Stimulated activated CD4-positive, alpha-beta T cell treated with anti-CD3 and anti-CD28 coated beads, Interleukin-1b, Interleukin-23, amount 100 ng/mL, for 1 hour (primary cell): Measurements from ENCODE around the gene LRRN2.

Experiments used
- DNase-seq, 2 donors: peaks; one replicate each; pipeline ENCODE4 v3.0.0-alpha.2; 2020; ENCODE audit warnings: low read depth in 2 of 2

Gene LRRN2

DNA sequence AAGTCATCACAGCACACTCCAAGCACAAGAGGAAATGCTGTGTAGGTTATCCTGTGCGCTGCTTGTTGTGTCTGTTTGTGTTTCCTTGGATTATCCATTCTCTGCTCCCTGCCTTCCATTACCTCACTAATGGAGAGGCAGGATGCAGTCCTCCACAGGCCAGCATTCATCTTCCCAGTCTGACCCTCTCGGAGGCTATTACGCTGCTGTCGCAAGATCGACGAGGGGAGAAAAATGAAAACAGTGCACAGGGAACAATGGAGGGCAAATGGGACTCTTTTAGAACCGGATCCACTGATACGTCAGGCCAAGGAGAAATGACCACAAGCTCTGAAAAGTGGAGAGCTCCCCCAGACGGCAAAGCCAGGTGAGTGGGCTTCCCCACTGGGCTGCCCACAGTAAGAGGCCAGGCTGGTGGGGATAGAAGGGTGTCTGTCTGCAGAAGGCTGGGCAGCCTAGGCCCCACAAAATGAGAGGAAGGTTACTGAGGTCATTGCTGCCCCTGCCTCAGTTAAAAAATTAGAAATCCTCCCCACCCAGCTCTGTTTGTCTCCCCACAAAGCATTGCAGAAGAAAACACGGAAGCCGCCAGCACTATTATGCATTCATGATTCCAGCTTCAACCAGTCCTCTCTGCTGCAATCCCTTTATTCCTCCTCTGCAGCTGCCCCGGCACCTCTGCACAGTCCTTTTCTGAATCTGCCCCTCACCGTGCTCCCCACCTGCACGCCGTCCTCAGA, 21.7 kb downstream of the LRRN2 start:
- no peak for DNase-seq

DNA sequence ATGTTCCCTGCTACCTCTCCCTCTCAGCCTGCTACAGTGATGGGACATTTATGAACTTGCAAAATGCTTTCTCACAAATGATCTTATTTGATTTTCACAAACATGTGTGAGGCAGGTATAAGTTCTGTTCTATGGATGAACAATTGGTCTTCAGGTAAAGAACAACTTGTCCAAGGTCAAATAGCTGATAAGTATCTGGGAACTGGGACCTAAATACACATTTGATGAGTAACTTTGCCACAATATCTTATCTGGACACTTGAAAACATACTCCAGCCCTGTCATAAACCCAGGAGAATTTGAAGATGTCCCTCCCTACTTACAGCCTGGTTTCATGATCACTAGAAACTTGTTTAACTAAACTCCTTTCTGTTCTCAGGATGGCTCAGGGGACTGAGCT, 23.0 kb downstream of the LRRN2 start:
- DNase-seq: no peak

DNA sequence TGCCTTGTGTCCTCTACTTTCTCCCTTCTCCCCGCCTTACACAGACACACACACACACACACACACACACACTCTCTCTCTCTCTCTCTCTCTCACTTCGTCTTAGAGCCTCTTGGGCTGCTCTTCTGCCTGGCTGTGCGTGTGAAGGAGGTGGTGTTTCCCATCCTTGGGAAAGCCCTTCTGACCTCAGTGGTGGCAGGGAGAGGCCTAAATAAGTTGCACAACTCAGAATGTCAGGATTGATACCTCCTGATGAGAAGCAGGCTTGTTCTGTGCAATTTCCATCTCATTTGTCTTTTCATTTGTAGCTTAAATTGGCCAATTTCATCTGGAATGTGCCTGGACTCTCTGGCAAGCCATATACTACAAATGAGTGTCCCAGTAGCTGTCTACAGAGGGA, 25.0 kb downstream of the LRRN2 start:
- no peak for DNase-seq

DNA sequence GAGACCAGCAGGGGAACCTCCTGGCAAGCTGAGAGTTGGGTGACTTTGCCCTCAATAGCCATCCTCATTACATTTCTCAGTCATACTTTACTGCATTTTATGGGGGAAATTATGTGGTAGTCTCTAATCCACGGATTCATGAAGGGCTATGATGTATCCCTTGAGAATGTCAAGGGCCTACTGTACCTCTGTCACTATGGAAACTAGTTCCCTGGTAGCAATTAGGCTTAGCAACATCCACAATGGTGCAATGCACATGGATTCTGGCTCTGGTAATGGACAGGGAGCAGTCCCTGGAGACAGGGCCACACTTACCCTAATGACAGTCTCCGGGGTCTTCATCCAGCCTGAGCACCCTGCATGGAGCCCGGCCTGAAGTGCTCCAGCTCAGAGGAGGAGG, 26.5 kb downstream of the LRRN2 start:
- no peak for DNase-seq

DNA sequence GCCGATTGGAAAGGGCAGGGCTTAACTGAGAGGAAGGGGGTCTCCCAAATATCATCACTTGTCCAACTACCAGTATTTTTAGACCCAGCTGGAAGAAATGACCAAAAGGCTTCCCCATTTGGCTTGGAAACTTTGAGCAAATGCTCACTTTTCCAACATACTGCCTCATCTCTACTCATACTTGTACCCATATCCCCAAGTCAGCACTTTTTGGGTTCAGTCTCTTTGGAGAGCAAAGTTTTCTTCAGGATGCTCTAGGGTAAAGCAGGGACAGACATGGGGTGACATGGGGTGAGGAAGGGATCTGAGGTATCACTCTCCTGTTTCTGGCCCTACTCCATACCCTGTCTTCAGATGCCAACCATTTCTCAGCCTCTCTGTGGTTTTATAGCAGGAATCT, 27.2 kb downstream of the LRRN2 start:
- DNase-seq: no peak

DNA sequence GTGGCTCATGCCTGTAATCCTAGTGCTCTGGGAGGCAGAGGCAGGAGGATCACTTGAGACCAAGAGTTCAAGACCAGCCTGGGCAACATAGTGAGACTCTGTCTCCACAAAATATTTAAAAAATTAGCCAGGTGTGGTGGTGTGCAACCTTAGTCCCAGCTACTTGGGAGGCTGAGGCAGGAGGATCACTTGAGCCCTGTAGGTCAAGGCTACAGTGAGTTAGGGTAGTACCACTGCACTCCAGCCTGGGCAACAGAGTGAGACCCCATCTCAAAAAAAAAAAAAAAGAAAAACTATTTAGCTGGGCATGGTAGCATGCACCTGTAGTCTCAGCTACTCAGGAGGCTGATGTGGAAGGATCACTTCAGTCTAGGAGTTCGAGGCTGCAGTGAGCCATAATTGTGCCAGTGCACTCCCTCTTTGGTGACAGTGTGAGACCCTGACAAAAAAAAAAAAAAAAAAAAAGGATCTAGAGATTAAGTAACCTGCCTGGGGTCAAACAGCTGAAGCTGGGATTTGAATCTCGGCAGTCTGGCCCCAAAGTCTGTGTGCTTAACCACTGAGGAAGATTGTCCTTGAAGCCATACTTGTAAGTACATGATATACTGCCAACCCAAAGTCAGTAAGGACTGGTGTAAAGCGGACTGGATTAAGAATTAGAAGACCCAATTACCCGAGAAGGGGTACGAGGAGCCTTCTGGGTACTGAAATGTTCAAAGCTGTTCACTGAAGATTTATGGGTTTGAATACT, 31.8 kb downstream of the LRRN2 start:
- no peak for DNase-seq

DNA sequence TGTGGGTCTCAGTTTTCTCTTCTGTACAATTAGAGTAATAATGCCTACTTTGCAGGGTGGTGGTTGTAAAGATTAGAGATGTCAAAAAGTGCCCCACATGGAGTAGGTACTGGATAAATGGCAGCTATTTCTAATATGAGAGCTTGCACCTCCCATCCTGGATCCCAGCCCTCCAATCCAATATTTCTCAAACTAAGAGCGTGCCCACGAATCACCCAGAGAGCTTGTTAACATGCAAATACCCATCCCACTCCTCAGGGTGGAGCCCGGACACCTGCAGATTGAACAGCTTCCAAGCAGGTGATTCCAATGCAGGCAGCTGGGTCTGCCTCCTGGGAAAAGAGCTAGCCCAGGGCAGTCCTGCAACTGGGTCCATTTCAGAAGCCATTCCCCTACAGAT, 33.0 kb downstream of the LRRN2 start:
- no peak for DNase-seq

DNA sequence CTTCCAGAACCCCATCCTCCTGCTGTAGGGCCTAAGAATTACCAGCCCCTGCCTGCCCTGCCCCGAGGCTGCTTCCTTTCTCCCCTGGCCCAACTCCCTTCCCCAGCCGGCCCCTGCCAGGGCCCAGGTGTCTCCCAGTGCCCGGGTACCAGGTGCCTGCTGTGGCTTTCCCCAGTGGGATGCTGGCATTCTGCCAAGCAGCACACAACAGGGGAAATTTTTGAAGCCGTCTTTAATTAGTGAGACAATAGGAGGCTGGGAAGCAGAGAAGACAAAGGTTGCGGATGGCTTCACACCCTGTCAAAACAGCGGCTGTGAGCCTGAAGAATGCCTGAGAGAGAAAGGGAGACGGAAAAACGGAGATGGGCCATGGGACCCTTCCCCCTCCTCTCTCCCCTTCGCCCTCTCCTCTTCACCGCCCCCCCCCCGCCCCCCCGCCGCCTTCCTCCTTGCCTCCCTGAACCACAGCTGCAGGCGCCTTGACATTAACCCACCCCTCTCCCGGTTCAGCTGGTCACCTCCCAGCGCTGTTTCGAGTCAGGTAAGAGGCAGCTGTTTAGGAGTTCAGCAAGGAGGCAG, 33.6 kb downstream of the LRRN2 start:
- no peak for DNase-seq

DNA sequence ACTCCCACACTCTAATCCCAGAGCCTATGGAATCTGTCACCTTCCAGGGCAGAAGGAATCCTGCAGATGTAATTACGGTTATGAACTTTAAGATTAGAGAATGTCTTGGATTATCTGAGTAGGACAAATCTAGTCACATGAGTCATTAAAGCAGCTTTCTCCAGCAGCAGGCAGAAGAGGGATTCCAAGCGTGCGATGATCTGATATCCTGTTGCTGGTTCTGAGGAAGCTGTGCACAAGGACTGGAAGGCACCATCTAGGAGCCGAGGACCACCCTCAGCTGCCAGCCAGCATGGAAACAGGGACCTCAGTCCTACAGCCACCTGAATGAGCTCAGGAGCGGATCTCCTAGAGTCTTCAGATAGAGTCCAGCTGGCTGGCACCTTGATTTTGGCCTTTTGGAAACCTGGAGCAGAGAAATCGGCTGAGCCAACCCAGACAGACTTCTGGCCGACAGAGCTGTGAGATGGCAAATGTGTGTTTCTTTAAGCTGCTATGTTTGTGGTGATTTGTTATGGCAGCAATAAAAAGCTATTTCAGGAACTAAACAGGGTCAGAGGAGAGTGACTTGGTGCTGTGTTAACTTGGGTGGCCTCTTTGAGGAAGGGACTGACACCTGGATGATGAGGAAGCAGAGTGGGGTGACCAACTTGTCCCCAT, 34.5 kb downstream of the LRRN2 start:
- no peak for DNase-seq

DNA sequence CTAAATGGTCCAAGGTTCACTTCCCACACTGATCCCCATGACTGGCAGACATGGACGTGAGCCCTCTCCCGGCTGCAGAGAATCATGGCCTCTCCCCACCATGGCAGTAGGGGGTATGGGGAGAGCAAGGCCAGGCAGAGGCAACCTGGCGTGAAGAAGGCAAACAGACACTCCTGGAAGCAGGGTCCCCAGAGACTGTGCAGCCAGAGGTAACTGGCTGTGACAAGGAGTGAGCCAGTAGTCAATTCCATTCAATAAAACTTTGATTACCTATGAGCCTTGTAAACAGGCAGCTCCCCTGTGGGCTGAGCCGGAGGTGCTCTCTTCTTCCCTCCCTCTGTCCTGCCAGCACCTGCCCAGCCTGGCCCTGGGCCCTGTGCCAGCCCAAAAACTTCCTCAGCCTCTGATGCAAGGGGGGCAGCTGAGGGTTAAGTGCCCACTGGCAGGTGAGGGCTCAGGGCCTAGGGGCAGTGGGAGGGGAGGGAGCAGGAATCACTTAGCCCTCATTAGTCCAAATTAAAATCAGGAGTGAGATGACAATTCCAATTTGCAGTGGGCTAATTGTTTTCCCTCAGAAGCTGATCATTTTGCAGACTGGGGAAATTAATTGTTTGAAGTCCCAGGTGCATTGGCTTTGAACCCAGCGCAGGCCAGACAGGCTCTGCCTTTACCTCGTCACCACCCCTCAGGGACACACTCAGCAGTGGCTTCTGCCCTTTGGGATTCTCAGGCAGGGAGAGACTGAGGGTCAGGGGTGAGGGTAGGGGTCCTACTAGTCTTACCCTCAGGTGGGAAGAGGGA, 35.6 kb downstream of the LRRN2 start:
- no peak for DNase-seq

DNA sequence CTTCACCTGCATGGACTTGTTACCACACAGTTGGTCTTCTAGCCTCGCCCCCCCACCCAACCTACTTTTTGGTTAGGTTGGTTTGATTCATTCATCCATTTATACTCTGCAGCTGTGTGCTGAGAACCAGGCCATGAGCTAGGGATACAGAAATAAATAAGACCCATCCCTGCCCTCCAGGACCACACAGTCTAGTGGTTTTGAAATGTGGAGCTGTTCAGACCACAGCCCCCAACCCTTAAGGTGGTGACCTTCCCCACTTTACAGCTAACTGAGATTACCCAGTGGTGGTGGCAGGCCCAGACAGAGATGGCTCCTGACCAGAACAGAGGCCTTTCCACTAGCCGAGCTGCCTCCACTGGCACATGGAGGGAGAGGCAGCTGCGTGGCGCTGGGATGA, 37.0 kb downstream of the LRRN2 start:
- no peak for DNase-seq

DNA sequence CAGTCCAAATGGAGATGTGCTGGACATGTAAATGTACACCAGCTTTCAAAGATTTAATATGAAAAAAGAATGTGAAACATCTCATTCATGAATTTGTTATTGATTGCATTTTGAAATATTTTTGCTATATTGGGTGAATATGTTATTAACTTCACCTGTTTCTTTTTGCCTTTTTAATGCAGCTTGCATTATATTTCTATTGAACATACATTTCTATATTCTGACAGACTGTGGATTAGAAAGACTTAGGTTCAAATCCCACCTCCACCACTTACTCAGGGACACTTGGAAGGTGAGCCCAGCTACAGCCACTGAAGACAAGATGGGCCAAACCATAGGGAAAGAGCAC, 37.8 kb downstream of the LRRN2 start:
- no peak for DNase-seq

DNA sequence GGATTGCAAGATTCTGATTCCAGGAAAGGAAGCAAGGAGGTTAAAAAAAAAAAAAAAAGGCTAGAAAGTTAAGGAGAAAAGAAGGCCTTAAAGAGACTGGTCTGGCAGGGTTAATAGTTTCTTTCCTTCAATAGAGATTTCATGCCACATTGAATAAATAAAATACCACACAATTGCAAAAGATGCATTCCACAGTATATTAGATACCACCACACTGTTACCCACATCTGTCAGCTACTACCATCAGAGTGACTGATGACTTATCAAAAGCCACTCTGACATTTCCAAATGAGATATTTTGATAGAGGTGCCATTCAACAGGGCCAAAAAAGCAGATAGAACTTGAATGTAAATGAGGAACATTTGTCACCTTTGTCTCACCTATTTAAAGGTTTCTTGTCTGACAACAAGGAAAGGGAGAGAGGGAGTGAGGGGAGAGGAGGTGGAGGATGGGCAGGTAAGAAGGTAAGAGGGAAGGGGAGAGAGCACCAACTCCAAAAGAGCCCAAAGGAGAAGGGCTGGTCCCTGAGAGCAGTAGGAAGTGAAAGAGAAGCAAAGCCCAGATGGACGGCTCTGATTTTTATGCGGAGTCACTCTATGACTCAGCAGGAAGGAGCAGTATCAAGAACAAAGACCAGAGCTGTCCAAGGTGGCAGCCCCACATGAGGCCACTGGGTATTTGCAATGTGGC, 38.3 kb downstream of the LRRN2 start:
- no peak for DNase-seq

DNA sequence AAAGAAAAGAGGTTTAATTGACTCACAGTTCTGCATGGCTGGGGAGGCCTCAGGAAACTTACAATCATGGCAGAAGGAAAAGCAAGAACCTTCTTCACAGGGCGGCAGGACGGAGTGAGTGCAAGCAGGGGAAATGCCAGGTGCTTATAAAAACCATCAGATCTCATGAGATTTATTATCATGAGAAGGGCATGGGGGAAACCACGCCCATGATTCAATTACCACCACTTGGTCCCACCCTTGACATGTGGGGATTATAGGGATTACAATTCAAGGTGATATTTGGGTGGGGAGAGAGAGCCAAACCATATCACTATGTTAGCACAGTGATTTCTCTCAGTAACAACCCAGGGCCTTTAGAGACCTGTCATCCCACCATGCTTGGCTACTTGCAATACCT, 39.9 kb downstream of the LRRN2 start:
- no peak for DNase-seq

DNA sequence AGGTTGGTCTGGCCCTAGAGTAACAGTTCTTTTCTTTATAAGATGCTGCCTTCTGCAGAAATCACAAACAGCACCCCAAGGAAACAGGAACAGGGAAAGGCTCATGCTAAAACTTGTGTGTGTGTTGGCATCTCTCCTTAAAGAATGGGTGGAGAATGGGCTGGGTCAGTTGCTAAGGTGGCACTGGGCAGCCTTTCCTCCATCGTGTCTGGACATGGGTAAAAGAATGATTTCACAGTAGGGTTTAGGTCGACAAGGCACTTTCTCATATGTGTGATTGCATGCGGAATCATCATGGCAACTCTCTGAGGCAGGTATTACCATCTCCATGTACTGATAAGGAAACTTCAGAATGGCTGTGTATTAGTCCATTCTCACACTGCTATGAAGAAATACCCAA, 40.3 kb downstream of the LRRN2 start:
- DNase-seq: no peak

DNA sequence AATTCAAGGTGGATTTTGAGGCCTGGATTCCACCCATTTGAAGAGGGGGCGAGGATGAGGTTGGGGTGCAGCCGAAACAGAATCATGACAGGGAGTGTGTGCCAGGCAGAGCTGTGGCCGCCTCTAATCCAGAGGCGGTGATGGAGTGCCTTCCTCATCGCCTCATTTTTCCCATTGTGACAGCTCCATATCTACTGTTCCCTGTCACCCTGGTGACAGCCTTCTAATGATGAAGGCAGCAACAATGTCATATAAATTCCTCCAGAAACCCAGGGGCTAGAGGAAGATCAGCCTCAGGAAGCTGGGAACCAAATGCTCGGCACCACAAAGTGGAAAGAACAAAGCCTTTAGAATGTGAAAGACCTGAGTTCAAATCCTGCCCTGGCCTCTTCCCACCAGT, 42.0 kb downstream of the LRRN2 start:
- no peak for DNase-seq

DNA sequence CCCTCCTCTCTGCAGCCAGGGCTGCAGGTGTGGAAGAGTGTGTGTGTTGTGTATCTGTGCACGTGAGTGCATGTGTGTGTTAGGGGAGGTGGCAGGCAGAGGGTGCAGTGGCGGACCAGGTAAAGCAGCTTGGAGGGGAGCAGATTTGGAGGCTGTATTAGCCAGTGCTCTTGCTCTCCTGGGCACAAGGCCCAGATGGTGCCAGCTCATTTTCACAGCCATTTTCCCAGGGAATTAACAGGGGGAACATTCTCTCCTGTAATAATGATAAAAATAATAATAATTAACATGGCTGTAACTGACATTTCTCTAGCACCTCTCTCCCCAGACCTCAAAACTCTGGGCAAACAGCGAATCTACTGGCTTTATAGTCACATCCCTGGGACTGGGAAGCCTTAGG, 43.6 kb downstream of the LRRN2 start:
- DNase-seq: no peak

DNA sequence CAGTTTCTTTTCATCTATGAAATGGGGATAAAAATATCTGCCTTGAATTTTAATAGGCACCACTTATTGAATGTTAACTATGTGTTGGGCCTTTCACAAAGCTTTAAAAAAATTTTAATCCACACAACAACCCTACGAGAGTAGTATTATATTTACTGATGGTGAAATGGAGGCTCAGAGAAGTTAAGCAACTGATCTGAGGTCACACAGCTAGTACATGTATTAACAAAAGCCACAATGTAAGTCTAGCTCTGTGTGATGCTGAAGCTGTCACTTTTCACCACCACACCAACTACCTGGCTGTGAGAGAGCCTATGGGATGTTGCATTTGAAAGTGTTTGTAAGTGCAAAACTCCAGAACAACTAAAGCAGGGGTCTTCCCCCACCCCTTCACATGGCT, 44.1 kb downstream of the LRRN2 start:
- no peak for DNase-seq

DNA sequence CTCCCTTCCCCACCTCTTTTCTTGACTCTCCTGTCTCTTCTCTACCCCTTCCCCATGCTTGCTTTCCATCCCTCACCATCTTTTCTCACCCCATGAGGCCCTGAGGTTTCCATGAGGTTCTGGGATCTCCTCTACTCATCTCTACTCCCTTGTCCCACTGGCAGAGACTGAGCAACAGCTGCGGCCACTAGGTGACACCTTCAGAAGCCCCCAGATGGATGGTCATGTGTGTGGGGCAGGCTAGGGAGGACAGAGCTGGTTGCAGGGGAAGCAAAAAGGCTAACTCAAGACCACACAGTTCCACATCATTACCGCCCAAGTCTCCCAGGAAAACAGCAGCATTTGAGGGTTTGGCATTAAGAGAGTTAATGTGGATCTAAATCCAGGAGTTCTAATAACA, 45.0 kb downstream of the LRRN2 start:
- no peak for DNase-seq

DNA sequence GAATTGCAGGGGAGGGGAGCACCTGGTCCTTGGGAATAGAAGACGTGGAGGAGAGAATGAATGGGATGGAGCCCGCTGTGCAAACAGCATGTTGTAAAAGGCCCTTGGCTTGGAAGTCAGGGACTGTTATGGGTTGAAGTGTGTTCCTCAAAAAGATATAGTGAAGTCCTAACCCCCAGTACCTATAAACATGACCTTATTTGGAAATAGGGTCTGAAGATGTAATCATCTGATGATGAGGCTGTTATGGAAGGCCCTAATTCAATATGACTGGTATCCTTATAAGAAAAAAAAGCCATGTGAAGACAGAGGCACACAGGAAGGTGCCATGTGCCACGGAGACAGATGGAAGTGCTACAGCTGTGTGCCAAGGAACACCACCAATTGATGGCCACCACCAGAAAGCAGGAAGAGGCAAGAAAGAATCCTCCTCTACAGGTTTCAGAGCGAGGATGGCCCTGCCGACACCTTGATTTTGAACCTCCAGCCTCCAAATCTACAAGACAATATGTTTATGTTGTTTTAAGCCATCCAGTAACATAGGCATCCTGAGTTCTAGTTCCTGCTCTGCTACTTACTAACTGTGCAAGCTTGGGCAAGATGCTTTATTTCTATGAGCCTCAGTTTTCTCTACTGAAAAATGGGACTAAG, 51.2 kb downstream of the LRRN2 start:
- no peak for DNase-seq

DNA sequence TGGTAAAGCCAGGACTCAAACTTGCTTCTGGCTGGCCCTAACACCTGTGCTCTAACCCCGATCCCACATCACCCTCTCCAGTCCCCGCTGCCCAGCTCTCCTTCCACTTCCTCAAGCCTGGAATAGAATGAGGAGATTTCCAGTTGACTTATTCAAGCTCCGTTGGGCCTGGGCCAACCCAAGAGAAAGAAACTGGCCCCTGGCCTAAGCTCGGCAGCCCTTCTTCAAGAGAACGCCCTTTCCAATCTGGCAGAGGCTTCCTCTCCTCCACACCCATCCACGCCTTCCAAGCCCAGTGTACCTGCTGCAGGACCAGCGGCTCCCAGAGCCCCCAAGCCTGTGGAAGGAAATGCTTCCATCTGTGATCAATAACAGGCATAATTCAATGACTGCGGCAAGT, 51.9 kb downstream of the LRRN2 start:
- DNase-seq: no peak
